Thymus (tissue), 11 donors: ENCODE measurements around the gene PSMB10. TPM values are rescaled to one million over a fixed set of nuclear protein-coding genes. Genes with fewer than 3 reads are reported as not detected.

ENCODE experiments used
- DNase-seq, 9 donors: peaks; one replicate each; pipeline ENCODE4 v3.0.0-alpha.2; 2013; ENCODE audit warnings: low spot score in 9 of 9, low read depth in 6 of 9, missing footprints in 1 of 9
- H3K27ac ChIP-seq, 2 donors: one replicate each; pipeline ENCODE4 v1.5.1; 2013; ENCODE audit warnings: control low read depth in 1 of 2, low read depth in 1 of 2, low read length in 1 of 2, mild to moderate bottlenecking in 1 of 2, moderate library complexity in 1 of 2
- H3K27me3 ChIP-seq, 2 donors: one replicate each; pipeline ENCODE4 v1.5.1; 2013; ENCODE audit warnings: low read length in 1 of 2; ENCODE audit not compliant: control insufficient read depth in 2 of 2, insufficient read depth in 1 of 2
- H3K36me3 ChIP-seq, 2 donors: one replicate each; pipeline ENCODE4 v1.5.1; 2013; ENCODE audit warnings: low read length in 1 of 2, mild to moderate bottlenecking in 1 of 2, moderate library complexity in 1 of 2; ENCODE audit not compliant: control insufficient read depth in 2 of 2, insufficient read depth in 2 of 2
- H3K4me1 ChIP-seq, 2 donors: one replicate each; pipeline ENCODE4 v1.5.1; 2013; ENCODE audit warnings: low read length in 2 of 2; ENCODE audit not compliant: control insufficient read depth in 2 of 2, insufficient read depth in 2 of 2
- H3K4me3 ChIP-seq, 2 donors: one replicate each; pipeline ENCODE4 v1.5.1; 2013; ENCODE audit warnings: low read length in 2 of 2, control low read depth in 1 of 2, mild to moderate bottlenecking in 1 of 2
- H3K9me3 ChIP-seq, 2 donors: one replicate each; pipeline ENCODE4 v1.5.1; 2013; ENCODE audit warnings: low read length in 1 of 2, mild to moderate bottlenecking in 1 of 2; ENCODE audit not compliant: control insufficient read depth in 2 of 2, insufficient read depth in 1 of 2
- WGBS: extraction: QIAGEN DNeasy Blood & Tissue Kit; methylation state at CpG from one replicate; pipeline ENCODE4 v1.1.7; 2013; 5-methylcytosine and 5-hydroxymethylcytosine counted together
- polyA plus RNA-seq: library from polyadenylated mRNA; stranded (reverse); fragments of 200-250 nt; gene quantifications from one replicate; pipeline ENCODE4 v1.2.3, GENCODE V29; 2013
- total RNA-seq: library from RNA; stranded (reverse); fragments of 120-200 nt; gene quantifications from one replicate; pipeline ENCODE4 v1.2.4, GENCODE V29; 2013
- donor health status: healthy.

PSMB10 gene
- total and polyA plus RNA-seq, 2 donors: 109 to 258 TPM

GRCh38 chr16:67892899-67893742 is 43.5 kb downstream of the PSMB10 start, which contains the start of gene PSKH1:
PSKH1 (plus strand) TSS chr16:67893254; CDS start chr16:67908750, 15,496 bp downstream.
- under 1% methylated on average over 90 of the region's 90 CpGs for WGBS
- Histone ChIP-seq H3K4me3 (peak within 1 kb of the TSS; percentile 89 to 100), H3K27me3 (no peaks in the 10 kb centered on the region), H3K4me1 (peaks cover 11 to 13% of the 10 kb centered on the region in 2 donors), H3K27ac (peak within 1 kb of the TSS; percentile 59 to 91), H3K36me3 (peaks cover 2 to 5% of the 10 kb centered on the region in 2 donors), H3K9me3 (no peaks in the 10 kb centered on the region)
- DNase-seq: peak; percentile 71 to 95 (median 89)

GRCh38 chr16:67892375-67892774 is 44.3 kb downstream of the PSMB10 start:
- no peak for DNase-seq
- H3K27ac ChIP-seq: no peak overlapping the region
- H3K9me3 ChIP-seq: no peaks in the 10 kb centered on the region
- peaks cover 11 to 13% of the 10 kb centered on the region in 2 donors for H3K4me1 ChIP-seq
- peaks cover 2 to 5% of the 10 kb centered on the region in 2 donors for H3K36me3 ChIP-seq
- WGBS: 87% methylated on average over 5 of the region's 5 CpGs
- peak overlapping the region; percentile 89 to 100 for H3K4me3 ChIP-seq
- no peaks in the 10 kb centered on the region for H3K27me3 ChIP-seq

GRCh38 chr16:67888331-67888730 is 48.3 kb downstream of the PSMB10 start:
- Histone ChIP-seq H3K27ac (no peak overlapping the region), H3K4me3 (no peak overlapping the region), H3K27me3 (no peaks in the 10 kb centered on the region), H3K9me3 (no peaks in the 10 kb centered on the region), H3K4me1 (no peaks in the 10 kb centered on the region), H3K36me3 (peaks cover 35 to 36% of the 10 kb centered on the region in 2 donors)
- WGBS: 96% methylated on average over 3 of the region's 3 CpGs
- DNase-seq: no peak

- Histone ChIP-seq H3K27me3 (no peaks in the 10 kb centered on the region), H3K4me1 (no peaks in the 10 kb centered on the region), H3K4me3 (no peak overlapping the region), H3K9me3 (no peaks in the 10 kb centered on the region), H3K36me3 (peaks cover 54 to 55% of the 10 kb centered on the region in 2 donors), H3K27ac (peak overlapping the region in 1 of 2 donors; percentile 8)
- 97% methylated on average over 5 of the region's 5 CpGs for WGBS
- DNase-seq: no peak
Measured at GRCh38 chr16:67886387-67886786, 50.3 kb downstream of the PSMB10 start.

GRCh38 chr16:67885976-67886375 is 50.7 kb downstream of the PSMB10 start:
- H3K4me3 ChIP-seq: no peak overlapping the region
- DNase-seq: no peak
- H3K27ac ChIP-seq: no peak overlapping the region
- no peaks in the 10 kb centered on the region for H3K27me3 ChIP-seq
- H3K36me3 ChIP-seq: peaks cover 58 to 59% of the 10 kb centered on the region in 2 donors
- H3K9me3 ChIP-seq: no peaks in the 10 kb centered on the region
- no peaks in the 10 kb centered on the region for H3K4me1 ChIP-seq
- 99% methylated on average over 19 of the region's 19 CpGs for WGBS

- Histone ChIP-seq H3K4me1 (no peaks in the 10 kb centered on the region), H3K27me3 (no peaks in the 10 kb centered on the region), H3K36me3 (peaks cover 62 to 64% of the 10 kb centered on the region in 2 donors), H3K9me3 (no peaks in the 10 kb centered on the region), H3K27ac (no peak overlapping the region), H3K4me3 (no peak overlapping the region)
- DNase-seq: no peak
- WGBS: 97% methylated on average over 12 of the region's 12 CpGs
Measured at GRCh38 chr16:67885545-67885944, 51.1 kb downstream of the PSMB10 start.

GRCh38 chr16:67884684-67885083 is 52.0 kb downstream of the PSMB10 start, which contains the start of gene NRN1L:
NRN1L (plus strand) TSS chr16:67884885; CDS start chr16:67884904, 19 bp downstream.
- WGBS: 90% methylated on average over 22 of the region's 22 CpGs
- Histone ChIP-seq H3K27ac (no peak within 1 kb of the TSS), H3K4me3 (no peak within 1 kb of the TSS), H3K36me3 (peaks cover 71 to 72% of the 10 kb centered on the region in 2 donors), H3K4me1 (no peaks in the 10 kb centered on the region), H3K9me3 (peaks cover 0 to 1% of the 10 kb centered on the region in 2 donors), H3K27me3 (no peaks in the 10 kb centered on the region)
- no peak for DNase-seq

Other genes starting within 250 kb of the PSMB10 start
- 10.2 TPM for gene GFOD2, start 217.5 kb downstream of the PSMB10 start, total RNA-seq
- gene GFOD2, start 217.5 kb downstream of the PSMB10 start, polyA plus RNA-seq: 11.3 TPM
- 3.7 TPM for gene RANBP10, start 130.3 kb downstream of the PSMB10 start, total RNA-seq
- 10.7 TPM for gene RANBP10, start 130.3 kb downstream of the PSMB10 start, polyA plus RNA-seq
- gene TSNAXIP1, start 130.0 kb downstream of the PSMB10 start, total RNA-seq: 0.76 TPM
- gene TSNAXIP1, start 130.0 kb downstream of the PSMB10 start, polyA plus RNA-seq: 2.0 TPM
- 38.2 TPM for gene THAP11, start 94.5 kb downstream of the PSMB10 start, total RNA-seq
- gene THAP11, start 94.5 kb downstream of the PSMB10 start, polyA plus RNA-seq: 25.7 TPM
- gene NUTF2, start 89.9 kb downstream of the PSMB10 start, total RNA-seq: 50.7 TPM
- 106 TPM for gene NUTF2, start 89.9 kb downstream of the PSMB10 start, polyA plus RNA-seq
- 25.4 TPM for gene CENPT, start 89.2 kb downstream of the PSMB10 start, total RNA-seq
- 101 TPM for gene CENPT, start 89.2 kb downstream of the PSMB10 start, polyA plus RNA-seq
- gene EDC4, start 63.8 kb downstream of the PSMB10 start, total RNA-seq: 39.7 TPM
- gene EDC4, start 63.8 kb downstream of the PSMB10 start, polyA plus RNA-seq: 45.0 TPM
- gene NRN1L, start 52.0 kb downstream of the PSMB10 start, total RNA-seq: 0.28 TPM
- 5.6 TPM for gene NRN1L, start 52.0 kb downstream of the PSMB10 start, polyA plus RNA-seq
- gene PSKH1, start 43.6 kb downstream of the PSMB10 start, total RNA-seq: 8.8 TPM
- gene PSKH1, start 43.6 kb downstream of the PSMB10 start, polyA plus RNA-seq: 12.6 TPM
- 0.61 TPM for gene CTRL, start 5.0 kb downstream of the PSMB10 start, total RNA-seq
- gene CTRL, start 5.0 kb downstream of the PSMB10 start, polyA plus RNA-seq: 6.4 TPM
- 4.4 TPM for gene LCAT, start 7.3 kb upstream of the PSMB10 start, total RNA-seq
- gene LCAT, start 7.3 kb upstream of the PSMB10 start, polyA plus RNA-seq: 51.9 TPM
- gene SLC12A4, start 31.8 kb upstream of the PSMB10 start, total RNA-seq: 13.4 TPM
- gene SLC12A4, start 31.8 kb upstream of the PSMB10 start, polyA plus RNA-seq: 22.6 TPM
- 0.14 TPM for gene DPEP3, start 43.6 kb upstream of the PSMB10 start, total RNA-seq
- 0.23 TPM for gene DPEP3, start 43.6 kb upstream of the PSMB10 start, polyA plus RNA-seq
- gene DPEP2, start 62.6 kb upstream of the PSMB10 start, total RNA-seq: 5.6 TPM
- 19.0 TPM for gene DPEP2, start 62.6 kb upstream of the PSMB10 start, polyA plus RNA-seq
- not detected for gene DPEP2NB, start 79.1 kb upstream of the PSMB10 start, total RNA-seq
- 0.18 TPM for gene DPEP2NB, start 79.1 kb upstream of the PSMB10 start, polyA plus RNA-seq
- 10.6 TPM for gene DDX28, start 86.4 kb upstream of the PSMB10 start, total RNA-seq
- 11.9 TPM for gene DDX28, start 86.4 kb upstream of the PSMB10 start, polyA plus RNA-seq
- gene DUS2, start 86.4 kb upstream of the PSMB10 start, total RNA-seq: 11.1 TPM
- gene DUS2, start 86.4 kb upstream of the PSMB10 start, polyA plus RNA-seq: 12.2 TPM
- 149 TPM for gene NFATC3, start 148.5 kb upstream of the PSMB10 start, total RNA-seq
- gene NFATC3, start 148.5 kb upstream of the PSMB10 start, polyA plus RNA-seq: 37.4 TPM